ENCODE measurements around the gene C3. TPM values are rescaled to one million over a fixed set of nuclear protein-coding genes. Genes with fewer than 3 reads are reported as not detected.

Gene C3
- total and polyA plus RNA-seq, 2 of the 13 experiments (the other 11 are each of a cell fraction or from before 2014, with no cell fraction given), result 1,455 to 6,272 TPM

- TF ChIP-seq ZNF710 (CRISPR knock-in tag; IDR thresholded peaks at IDR 0.05; ENCODE audit: borderline replicate concordance) (peak; percentile 62; the same call in 1 of the 2 replicates), DNMT1 (CRISPR knock-in tag; IDR thresholded peaks at IDR 0.05) (no peak), BCL3 (CRISPR knock-in tag; IDR thresholded peaks at IDR 0.05) (peak; percentile 76), ZC3H13 (CRISPR knock-in tag; IDR thresholded peaks at IDR 0.05) (no peak), CBFB (CRISPR knock-in tag; IDR thresholded peaks at IDR 0.05) (no peak), IRX3 (CRISPR knock-in tag; IDR thresholded peaks at IDR 0.05; ENCODE audit: borderline replicate concordance, low read depth) (peak; percentile 47), ZBTB25 (CRISPR knock-in tag; IDR thresholded peaks at IDR 0.05) (no peak; the same call in 1 of the 2 replicates), SKI (IDR thresholded peaks at IDR 0.05; ENCODE audit: partially characterized antibody) (peak; percentile 28), KLF12 (CRISPR knock-in tag; IDR thresholded peaks at IDR 0.05; ENCODE audit: borderline replicate concordance) (peak; percentile 23; the same call in 1 of the 2 replicates), ZNF160 (CRISPR knock-in tag; IDR thresholded peaks at IDR 0.05) (0 out of 2 replicates have a peak, but pooled peaks have one; percentile 43), ZFP91 (CRISPR knock-in tag; IDR thresholded peaks at IDR 0.05; ENCODE audit: borderline replicate concordance) (peak; percentile 20; the same call in 1 of the 2 replicates), ZFP36 (IDR thresholded peaks at IDR 0.05; ENCODE audit: borderline replicate concordance, low read depth, low read length, partially characterized antibody) (no peak), ARID5B (CRISPR knock-in tag; IDR thresholded peaks at IDR 0.05) (peak; percentile 42; the same call in 1 of the 2 replicates), ZFY (CRISPR knock-in tag; IDR thresholded peaks at IDR 0.05) (peak; percentile 83), NCOA2 (CRISPR knock-in tag; IDR thresholded peaks at IDR 0.05) (no peak), ZNF180 (CRISPR knock-in tag; IDR thresholded peaks at IDR 0.05; ENCODE audit: borderline replicate concordance, low read depth) (no peak), WIZ (CRISPR knock-in tag; IDR thresholded peaks at IDR 0.05) (0 out of 2 replicates have a peak, but pooled peaks have one; percentile 29), RAD21 (CRISPR knock-in tag; IDR thresholded peaks at IDR 0.05) (0 out of 2 replicates have a peak, but pooled peaks have one; percentile 20)
Measured at GRCh38 chr19:6752256-6753177, 32.1 kb upstream of the C3 start (continued).
